Endothelial cell of umbilical vein (primary cell): ENCODE results near the gene TRPM8.

ENCODE experiments used
- EZH2 ChIP-seq: IDR thresholded peaks from 2 replicates; pipeline ENCODE4 v1.6.1; 2012; ENCODE audit warnings: borderline replicate concordance, low read depth, mild to moderate bottlenecking, moderate library complexity, low read length, inconsistent platforms; ENCODE audit not compliant: severe bottlenecking
- GATA2 ChIP-seq: IDR thresholded peaks from 2 replicates; pipeline ENCODE4 v1.7.0; 2011; ENCODE audit warnings: low read depth, mild to moderate bottlenecking, moderate library complexity, mixed read lengths, low read length; ENCODE audit not compliant: insufficient read length, insufficient read depth
- POLR2AphosphoS5 ChIP-seq: IDR thresholded peaks from 2 replicates; pipeline ENCODE4 v1.6.1; 2012; ENCODE audit warnings: low read depth, mild to moderate bottlenecking, control low read depth, low read length, moderate library complexity; ENCODE audit not compliant: insufficient read depth

- TF ChIP-seq EZH2 (no peak), GATA2 (no peak), POLR2AphosphoS5 (no peak)
Observed at GRCh38 chr2:234002281-234002680, 85.1 kb downstream of the TRPM8 start.
